K562 (cell line): ENCODE data around the gene HOXB5. TPM values are rescaled to one million over a fixed set of nuclear protein-coding genes. Genes with fewer than 3 reads are reported as not detected.

ENCODE experiments used
- CC2D1A ChIP-seq: fragments of 450-650 bp; IDR thresholded peaks from 2 replicates; pipeline ENCODE4 v1.6.1; 2017; ENCODE audit warnings: mild to moderate bottlenecking
- FUS ChIP-seq: fragments of 200-400 bp; formaldehyde crosslinking; optimal IDR thresholded peaks from 2 replicates; pipeline ENCODE3; 2017; ENCODE audit warnings: low read depth, low read length
- HNRNPLL ChIP-seq: fragments of 200-400 bp; formaldehyde crosslinking; IDR thresholded peaks from 2 replicates; pipeline ENCODE4 v1.6.1; 2017; ENCODE audit warnings: low read length, low read depth, mild to moderate bottlenecking; ENCODE audit not compliant: poor library complexity, severe bottlenecking
- PCBP1 ChIP-seq: fragments of 200-400 bp; formaldehyde crosslinking; IDR thresholded peaks from 2 replicates; pipeline ENCODE4 v1.6.1; 2018; ENCODE audit warnings: mild to moderate bottlenecking, low read depth, low read length; ENCODE audit not compliant: poor library complexity, severe bottlenecking
- POLR3A ChIP-seq: IDR thresholded peaks from 2 replicates; pipeline ENCODE4 v1.6.1; 2011; ENCODE audit warnings: borderline replicate concordance, mild to moderate bottlenecking, moderate library complexity; ENCODE audit not compliant: insufficient read length, insufficient read depth; ENCODE audit errors: extremely low read depth
- SIN3B ChIP-seq: fragments of 450-650 bp; IDR thresholded peaks from 2 replicates; pipeline ENCODE4 v1.6.1; 2017; ENCODE audit warnings: low read depth, mild to moderate bottlenecking, moderate library complexity
- TAF1 ChIP-seq: IDR thresholded peaks from 2 replicates; pipeline ENCODE4 v1.6.1; 2011; ENCODE audit warnings: mild to moderate bottlenecking, low read length, moderate library complexity; ENCODE audit not compliant: insufficient read depth, control insufficient read depth, severe bottlenecking; ENCODE audit errors: extremely low read depth
- polyA plus RNA-seq, 8 experiments: library from polyadenylated mRNA; depleted of rRNA in 4 of 8; stranded (reverse) in 5 of 8; unstranded in 3 of 8; fragments of >200 nt; fragmentation: Nextera tagmentation in 2 of 8; fragmentation: Illumina TruSeq in 1 of 8; extraction: Ambion mirVana in 2 of 8; extraction: Trizol in 1 of 8; gene quantifications; 2 replicates each; pipeline versions ENCODE4 v1.2.1 to v1.2.3, GENCODE V29; 2011 to 2014; ENCODE audit warnings: inconsistent platforms in 1 of 8, missing spikeins in 1 of 8
- total RNA-seq, 7 experiments: library from RNA; depleted of rRNA in 6 of 7; stranded (reverse); fragments of >200 nt in 6 of 7; fragmentation: Illumina TruSeq in 2 of 7; extraction: Trizol in 2 of 7; gene quantifications; 2 replicates each; pipeline versions ENCODE4 v1.2.1 to v1.2.3, GENCODE V29; 2011 to 2021; ENCODE audit warnings: low replicate concordance in 1 of 7
- TF ChIP-seq, protein P1 (sequence below), 2 experiments: IDR thresholded peaks; 2 replicates each; pipeline ENCODE4 v1.6.1; 2012; ENCODE audit warnings: improper control_type of control experiment in 2 of 2, low read depth in 2 of 2, low read length in 2 of 2, borderline replicate concordance in 1 of 2
- TF ChIP-seq, protein P2 (sequence below): fragments of 200-800 bp; sonication (Bioruptor generic); IDR thresholded peaks from 2 replicates; pipeline ENCODE4 v1.6.1; 2017; ENCODE audit warnings: missing genetic modification characterization, missing compliant biosample characterization

The HOXB5 gene
- total and polyA plus RNA-seq, 9 of the 15 experiments (the other 6 are each of a cell fraction or from before 2014, with no cell fraction given) = 0.24 to 2.7 (median 0.65) TPM

DNA sequence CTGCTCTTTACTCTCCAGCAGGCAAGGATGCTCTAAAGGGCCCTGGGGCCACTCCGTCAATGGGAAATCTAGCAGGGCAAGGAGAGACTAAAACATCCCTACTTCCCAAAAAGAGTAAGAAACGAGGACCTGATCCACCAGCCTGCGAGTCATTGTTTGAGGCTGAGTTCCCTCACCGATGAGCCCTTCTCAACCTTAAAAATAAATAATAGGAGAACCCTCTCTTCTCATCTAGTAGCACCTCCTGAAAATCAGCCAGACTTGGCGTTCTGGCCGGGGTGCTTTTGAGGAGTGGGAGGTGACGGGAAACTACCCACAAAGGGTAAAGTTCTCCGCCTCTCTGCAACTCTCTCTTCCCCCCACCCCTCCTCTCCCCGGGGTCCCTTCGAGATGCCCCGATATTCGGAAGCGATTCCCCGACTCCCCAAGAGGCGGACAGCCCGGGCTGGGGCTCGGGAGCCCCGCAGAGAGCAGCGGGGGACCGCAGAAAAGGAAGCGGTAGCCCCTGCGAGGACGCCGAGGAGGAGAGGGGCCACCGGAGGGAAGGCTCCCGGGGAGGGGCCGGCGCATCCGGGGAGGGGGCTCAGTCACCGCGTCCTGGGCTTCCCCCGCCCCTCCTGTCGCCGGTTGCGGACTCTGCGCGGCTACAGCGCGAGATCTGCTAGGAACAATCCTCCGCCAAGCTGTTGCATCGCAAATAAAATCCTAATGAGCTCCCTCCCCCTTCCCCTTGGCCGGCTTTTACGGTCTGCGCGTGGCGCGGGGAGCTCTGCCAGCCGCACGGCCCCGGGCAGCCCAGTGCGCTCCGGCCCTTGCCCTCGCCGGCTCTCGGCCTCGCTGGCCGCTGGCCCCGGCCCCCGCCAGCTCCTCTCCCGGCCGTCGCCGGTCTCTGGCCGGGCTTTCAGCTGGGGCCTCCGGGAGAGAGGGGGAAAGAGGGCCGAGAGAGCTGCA lies 31.2 kb upstream of the HOXB5 start (continued):
- TF ChIP-seq, protein P1, sequence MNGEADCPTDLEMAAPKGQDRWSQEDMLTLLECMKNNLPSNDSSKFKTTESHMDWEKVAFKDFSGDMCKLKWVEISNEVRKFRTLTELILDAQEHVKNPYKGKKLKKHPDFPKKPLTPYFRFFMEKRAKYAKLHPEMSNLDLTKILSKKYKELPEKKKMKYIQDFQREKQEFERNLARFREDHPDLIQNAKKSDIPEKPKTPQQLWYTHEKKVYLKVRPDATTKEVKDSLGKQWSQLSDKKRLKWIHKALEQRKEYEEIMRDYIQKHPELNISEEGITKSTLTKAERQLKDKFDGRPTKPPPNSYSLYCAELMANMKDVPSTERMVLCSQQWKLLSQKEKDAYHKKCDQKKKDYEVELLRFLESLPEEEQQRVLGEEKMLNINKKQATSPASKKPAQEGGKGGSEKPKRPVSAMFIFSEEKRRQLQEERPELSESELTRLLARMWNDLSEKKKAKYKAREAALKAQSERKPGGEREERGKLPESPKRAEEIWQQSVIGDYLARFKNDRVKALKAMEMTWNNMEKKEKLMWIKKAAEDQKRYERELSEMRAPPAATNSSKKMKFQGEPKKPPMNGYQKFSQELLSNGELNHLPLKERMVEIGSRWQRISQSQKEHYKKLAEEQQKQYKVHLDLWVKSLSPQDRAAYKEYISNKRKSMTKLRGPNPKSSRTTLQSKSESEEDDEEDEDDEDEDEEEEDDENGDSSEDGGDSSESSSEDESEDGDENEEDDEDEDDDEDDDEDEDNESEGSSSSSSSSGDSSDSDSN (IDR thresholded peaks at IDR 0.05; ENCODE audit: borderline replicate concordance in 1 of 2, low read depth in 2 of 2, low read length in 2 of 2) = peak; percentile 27 to 46; a peak in 3 of 4 replicates
- TF ChIP-seq TAF1 = peak; percentile 14
- TF ChIP-seq, protein P2, sequence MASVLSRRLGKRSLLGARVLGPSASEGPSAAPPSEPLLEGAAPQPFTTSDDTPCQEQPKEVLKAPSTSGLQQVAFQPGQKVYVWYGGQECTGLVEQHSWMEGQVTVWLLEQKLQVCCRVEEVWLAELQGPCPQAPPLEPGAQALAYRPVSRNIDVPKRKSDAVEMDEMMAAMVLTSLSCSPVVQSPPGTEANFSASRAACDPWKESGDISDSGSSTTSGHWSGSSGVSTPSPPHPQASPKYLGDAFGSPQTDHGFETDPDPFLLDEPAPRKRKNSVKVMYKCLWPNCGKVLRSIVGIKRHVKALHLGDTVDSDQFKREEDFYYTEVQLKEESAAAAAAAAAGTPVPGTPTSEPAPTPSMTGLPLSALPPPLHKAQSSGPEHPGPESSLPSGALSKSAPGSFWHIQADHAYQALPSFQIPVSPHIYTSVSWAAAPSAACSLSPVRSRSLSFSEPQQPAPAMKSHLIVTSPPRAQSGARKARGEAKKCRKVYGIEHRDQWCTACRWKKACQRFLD (CRISPR knock-in tag) = 0 out of 2 replicates have a peak, but pooled peaks have one; percentile 12
- TF ChIP-seq HNRNPLL = peak; percentile 80
- no peak for TF ChIP-seq POLR3A
- peak; percentile 55 for TF ChIP-seq FUS
- TF ChIP-seq SIN3B = 0 out of 2 replicates have a peak, but pooled peaks have one; percentile 17
- peak; percentile 91 for TF ChIP-seq PCBP1
- TF ChIP-seq CC2D1A = no peak
